Adrenal gland (tissue), 5 donors: Measurements from ENCODE around the gene BZW2.

Experiments
- POLR2A ChIP-seq, 2 donors: fragments of 450-650 bp; IDR thresholded peaks; one replicate each; pipeline ENCODE4 v1.6.1; 2017; ENCODE audit warnings: antibody characterized with exemption in 2 of 2, mild to moderate bottlenecking in 2 of 2, moderate library complexity in 1 of 2
- TF ChIP-seq, protein P1 (sequence below), 6 experiments: fragments of 450-650 bp in 4 of 6; fragments of 200-600 bp in 2 of 6; sonication (generic) in 1 of 6; IDR thresholded peaks; 1 replicate in 5 of 6; 2 replicates in 1 of 6; pipeline versions ENCODE4 v1.5.1 to v1.8.0; 2016 to 2021; ENCODE audit warnings: antibody characterized with exemption in 6 of 6, mild to moderate bottlenecking in 2 of 6, moderate library complexity in 1 of 6
- donor health status: DM: no; HTN: no; CAD: no.

DNA sequence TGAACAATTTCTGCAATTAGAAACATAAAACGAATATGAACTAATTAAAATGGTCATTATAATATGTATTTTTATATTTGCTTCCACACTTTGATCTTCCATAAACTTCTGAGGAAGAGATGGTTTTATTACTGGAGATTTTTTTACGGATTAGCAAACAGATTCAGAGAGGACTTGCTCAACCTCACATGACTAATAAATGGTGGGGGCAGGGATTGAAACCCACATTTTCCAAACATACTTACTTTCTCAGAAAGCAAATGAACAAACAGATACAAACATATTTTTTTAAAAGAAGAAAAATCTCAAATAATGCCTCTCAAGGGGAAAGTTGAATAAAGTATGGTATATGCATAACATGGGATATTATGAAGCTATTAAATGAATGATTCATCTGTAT is 18.7 kb upstream of the BZW2 start:
- TF ChIP-seq POLR2A (IDR thresholded peaks at IDR 0.05): no peak
- TF ChIP-seq, protein P1, sequence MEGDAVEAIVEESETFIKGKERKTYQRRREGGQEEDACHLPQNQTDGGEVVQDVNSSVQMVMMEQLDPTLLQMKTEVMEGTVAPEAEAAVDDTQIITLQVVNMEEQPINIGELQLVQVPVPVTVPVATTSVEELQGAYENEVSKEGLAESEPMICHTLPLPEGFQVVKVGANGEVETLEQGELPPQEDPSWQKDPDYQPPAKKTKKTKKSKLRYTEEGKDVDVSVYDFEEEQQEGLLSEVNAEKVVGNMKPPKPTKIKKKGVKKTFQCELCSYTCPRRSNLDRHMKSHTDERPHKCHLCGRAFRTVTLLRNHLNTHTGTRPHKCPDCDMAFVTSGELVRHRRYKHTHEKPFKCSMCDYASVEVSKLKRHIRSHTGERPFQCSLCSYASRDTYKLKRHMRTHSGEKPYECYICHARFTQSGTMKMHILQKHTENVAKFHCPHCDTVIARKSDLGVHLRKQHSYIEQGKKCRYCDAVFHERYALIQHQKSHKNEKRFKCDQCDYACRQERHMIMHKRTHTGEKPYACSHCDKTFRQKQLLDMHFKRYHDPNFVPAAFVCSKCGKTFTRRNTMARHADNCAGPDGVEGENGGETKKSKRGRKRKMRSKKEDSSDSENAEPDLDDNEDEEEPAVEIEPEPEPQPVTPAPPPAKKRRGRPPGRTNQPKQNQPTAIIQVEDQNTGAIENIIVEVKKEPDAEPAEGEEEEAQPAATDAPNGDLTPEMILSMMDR (IDR thresholded peaks at IDR 0.05): no peak
